Effector CD4-positive, alpha-beta T cell (primary cell): ENCODE data around the gene CHD3.
"Not testable (repeated sequence)": the region's sequence is repeated elsewhere in the genome, so short reads cannot be mapped to it uniquely, and the experiment has no call there.

Source experiments
- DNase-seq: peaks from one replicate; pipeline ENCODE4 v3.0.0-alpha.2; 2020

Gene CHD3

GRCh38 chr17:7940034-7940433 lies 51.4 kb downstream of the CHD3 start:
- no peak for DNase-seq

- DNase-seq: no peak
These were observed 52.2 kb downstream of the CHD3 start for GRCh38 chr17:7940743-7941142.

GRCh38 chr17:7943291-7943690 lies 54.7 kb downstream of the CHD3 start:
- DNase-seq: no peak

- no peak for DNase-seq
These were observed 55.7 kb downstream of the CHD3 start for GRCh38 chr17:7944326-7944725.

GRCh38 chr17:7945651-7946050 lies 57.1 kb downstream of the CHD3 start:
- DNase-seq: no peak

GRCh38 chr17:7946441-7946840 lies 57.9 kb downstream of the CHD3 start:
- DNase-seq: no peak

GRCh38 chr17:7947651-7948050 lies 59.1 kb downstream of the CHD3 start:
- DNase-seq: no peak

- DNase-seq: no peak
These were observed 62.0 kb downstream of the CHD3 start for GRCh38 chr17:7950578-7950977.

- no peak for DNase-seq
These were observed 62.7 kb downstream of the CHD3 start for GRCh38 chr17:7951143-7951792.

- not testable (repeated sequence) for DNase-seq
These were observed 64.7 kb downstream of the CHD3 start for GRCh38 chr17:7953266-7953665.

GRCh38 chr17:7955414-7956227 lies 67.0 kb downstream of the CHD3 start:
- DNase-seq: no peak

- no peak for DNase-seq
These were observed 67.8 kb downstream of the CHD3 start for GRCh38 chr17:7956228-7956965.

- no peak for DNase-seq
These were observed 71.1 kb downstream of the CHD3 start for GRCh38 chr17:7959503-7960253.

- no peak for DNase-seq
These were observed 72.8 kb downstream of the CHD3 start for GRCh38 chr17:7961421-7961820.
